ENCODE data around the gene NHLH1. TPM values are rescaled to one million over a fixed set of nuclear protein-coding genes. Genes with fewer than 3 reads are reported as not detected.

The NHLH1 gene
- total RNA-seq, 5 donors from 2014 or later (not counting 1 experiment from before 2014, with no cell fraction given) = 0.16 to 0.38 (median 0.38) TPM; not detected in 2

- no peaks in the 10 kb centered on the region for H3K27me3 ChIP-seq (replicated peaks in 1 of 2; ENCODE audit: control insufficient read depth in 2 of 2, extremely low read depth in 1 of 2, insufficient read depth in 2 of 2, low read length in 1 of 2)
- CTCF ChIA-PET = interaction anchor here in 1 of 2 donors (0.9 to 1.1 kb wide), 2 partner anchors 13 to 76 kb away, joined by 3 read pairs; no protein-coding TSS in a partner anchor
- no peak overlapping the region for H3K4me3 ChIP-seq (ENCODE audit: control insufficient read depth in 1 of 2, extremely low read depth in 1 of 2, low read length in 1 of 2)
- POLR2A ChIA-PET = no interaction called here
- Mint-ChIP-seq H3K27me3 (no peaks in the 10 kb centered on the region), H3K4me1 (peaks cover 0 to 6% (median 3%) of the 10 kb centered on the region in 3 donors), H3K4me3 (no peak overlapping the region), H3K27ac (no peak overlapping the region), H3K36me3 (no peaks in the 10 kb centered on the region), H3K9me3 (no peaks in the 10 kb centered on the region)
- DNase-seq = no peak
- WGBS (ENCODE audit: insufficient coverage) = 60% methylated on average over 2 of the region's 4 CpGs
- ATAC-seq (replicated peaks in 1 of 4) = no peak
- H3K9me3 ChIP-seq = no peaks in the 10 kb centered on the region
- no peaks in the 10 kb centered on the region for H3K36me3 ChIP-seq (ENCODE audit: control insufficient read depth in 2 of 2, extremely low read depth in 1 of 2, insufficient read depth in 1 of 2, low read length in 1 of 2)
- no peak overlapping the region for H3K27ac ChIP-seq (ENCODE audit: low read length)
- H3K4me1 ChIP-seq (ENCODE audit: control insufficient read depth in 1 of 2, extremely low read depth in 1 of 2, insufficient read depth in 2 of 2, low read length in 2 of 2) = no peaks in the 10 kb centered on the region
These were observed 637 bp downstream of the NHLH1 start for GRCh38 chr1:160367516-160367900.

DNA sequence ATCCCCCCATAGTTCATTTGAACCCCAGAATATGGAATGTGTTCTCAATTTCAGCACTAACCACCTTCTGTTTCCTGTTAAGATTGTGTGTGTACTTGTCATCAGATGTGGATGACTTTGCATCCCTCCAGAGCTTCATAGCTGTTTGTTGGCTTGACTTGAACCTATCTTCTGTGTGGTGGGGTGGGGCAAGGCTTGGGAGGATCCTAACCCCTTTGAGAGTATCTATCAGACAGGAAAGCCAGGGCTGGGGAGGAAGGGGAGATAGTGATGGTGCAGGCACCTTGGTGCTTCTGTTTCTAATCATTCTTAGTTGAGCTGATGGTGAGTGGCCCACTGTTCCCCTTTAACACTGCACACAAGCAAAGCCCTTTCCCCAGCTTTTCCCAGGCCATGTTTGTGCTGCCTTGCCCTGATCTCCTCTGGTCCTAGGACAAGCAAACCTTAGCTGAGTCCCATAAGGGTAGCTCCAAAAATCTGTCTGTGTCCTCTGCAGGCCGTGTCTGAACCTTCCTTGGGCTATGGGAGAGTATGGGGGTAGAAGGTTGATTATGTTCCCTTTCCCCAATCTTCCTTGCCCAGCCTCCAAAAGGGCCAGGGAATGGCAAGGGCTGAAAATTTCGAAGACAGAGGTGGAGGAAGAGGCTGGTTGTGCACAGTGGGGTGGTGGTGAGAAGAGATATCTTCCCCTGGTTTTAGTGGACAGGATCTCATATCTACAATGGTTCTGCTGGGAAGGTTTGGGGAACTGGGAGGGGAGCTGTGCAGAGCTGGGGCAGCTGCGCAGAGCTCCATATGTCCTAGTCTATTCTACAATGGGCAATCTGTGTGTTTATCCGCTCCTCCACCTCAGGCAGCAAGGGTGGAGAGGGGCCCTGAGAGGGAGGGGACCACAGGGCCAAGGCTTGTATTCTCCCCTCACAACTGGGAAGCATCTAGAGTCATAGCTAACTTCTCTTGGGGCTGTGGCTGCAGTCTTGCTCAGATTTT, 1.4 kb downstream of the NHLH1 start:
- no peak for ATAC-seq (replicated peaks in 1 of 4)
- no peaks in the 10 kb centered on the region for H3K9me3 Mint-ChIP-seq
- DNase-seq = no peak
- H3K27me3 Mint-ChIP-seq = no peaks in the 10 kb centered on the region
- no peaks in the 10 kb centered on the region for H3K36me3 Mint-ChIP-seq
- H3K27ac ChIP-seq (ENCODE audit: low read length) = no peak overlapping the region
- H3K9me3 ChIP-seq = no peaks in the 10 kb centered on the region
- 100% methylated on average over 1 of the region's 4 CpGs for WGBS (ENCODE audit: insufficient coverage)
- no peak overlapping the region for H3K27ac Mint-ChIP-seq
- peaks cover 0 to 6% (median 1%) of the 10 kb centered on the region in 3 donors for H3K4me1 Mint-ChIP-seq
- POLR2A ChIA-PET = no interaction called here
- no peak overlapping the region for H3K4me3 ChIP-seq (ENCODE audit: control insufficient read depth in 1 of 2, extremely low read depth in 1 of 2, low read length in 1 of 2)
- CTCF ChIA-PET = interaction anchor here in 1 of 2 donors (0.9 to 1.1 kb wide), 2 partner anchors 14 to 77 kb away, joined by 3 read pairs; no protein-coding TSS in a partner anchor
- H3K36me3 ChIP-seq (ENCODE audit: control insufficient read depth in 2 of 2, extremely low read depth in 1 of 2, insufficient read depth in 1 of 2, low read length in 1 of 2) = no peaks in the 10 kb centered on the region
- no peaks in the 10 kb centered on the region for H3K4me1 ChIP-seq (ENCODE audit: control insufficient read depth in 1 of 2, extremely low read depth in 1 of 2, insufficient read depth in 2 of 2, low read length in 2 of 2)
- no peak overlapping the region for H3K4me3 Mint-ChIP-seq
- H3K27me3 ChIP-seq (replicated peaks in 1 of 2; ENCODE audit: control insufficient read depth in 2 of 2, extremely low read depth in 1 of 2, insufficient read depth in 2 of 2, low read length in 1 of 2) = no peaks in the 10 kb centered on the region

DNA sequence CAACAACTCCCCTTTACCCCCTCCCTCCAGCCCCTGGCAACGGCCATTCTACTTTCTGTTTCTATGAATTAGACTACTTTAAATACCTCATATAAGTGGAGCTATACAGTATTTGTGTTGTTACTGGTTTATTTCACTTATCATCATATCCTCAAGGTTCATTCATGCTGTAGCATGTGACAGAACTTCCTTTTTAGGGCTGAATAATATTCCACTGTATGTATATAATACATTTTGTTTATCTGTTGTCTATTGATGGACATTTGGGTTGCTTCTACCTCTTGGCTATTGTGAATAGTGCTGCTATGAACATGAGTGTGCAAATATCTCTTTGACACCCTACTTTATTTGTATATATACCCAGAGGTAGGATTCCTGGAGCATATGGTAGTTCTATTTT, 2.2 kb downstream of the NHLH1 start:
- Mint-ChIP-seq H3K9me3 (no peaks in the 10 kb centered on the region), H3K4me3 (no peak overlapping the region), H3K36me3 (no peaks in the 10 kb centered on the region), H3K27me3 (no peaks in the 10 kb centered on the region), H3K27ac (no peak overlapping the region), H3K4me1 (no peaks in the 10 kb centered on the region)
- H3K27me3 ChIP-seq (replicated peaks in 1 of 2; ENCODE audit: control insufficient read depth in 2 of 2, extremely low read depth in 1 of 2, insufficient read depth in 2 of 2, low read length in 1 of 2) = no peaks in the 10 kb centered on the region
- POLR2A ChIA-PET = no interaction called here
- H3K27ac ChIP-seq (ENCODE audit: low read length) = no peak overlapping the region
- CTCF ChIA-PET = no interaction called here
- H3K4me3 ChIP-seq (ENCODE audit: control insufficient read depth in 1 of 2, extremely low read depth in 1 of 2, low read length in 1 of 2) = no peak overlapping the region
- no peak for DNase-seq
- no peaks in the 10 kb centered on the region for H3K4me1 ChIP-seq (ENCODE audit: control insufficient read depth in 1 of 2, extremely low read depth in 1 of 2, insufficient read depth in 2 of 2, low read length in 2 of 2)
- no peak for ATAC-seq (replicated peaks in 1 of 4)
- H3K36me3 ChIP-seq (ENCODE audit: control insufficient read depth in 2 of 2, extremely low read depth in 1 of 2, insufficient read depth in 1 of 2, low read length in 1 of 2) = no peaks in the 10 kb centered on the region
- no CpG with 5 or more reads among the region's 1 CpG for WGBS (ENCODE audit: insufficient coverage)
- no peaks in the 10 kb centered on the region for H3K9me3 ChIP-seq

DNA sequence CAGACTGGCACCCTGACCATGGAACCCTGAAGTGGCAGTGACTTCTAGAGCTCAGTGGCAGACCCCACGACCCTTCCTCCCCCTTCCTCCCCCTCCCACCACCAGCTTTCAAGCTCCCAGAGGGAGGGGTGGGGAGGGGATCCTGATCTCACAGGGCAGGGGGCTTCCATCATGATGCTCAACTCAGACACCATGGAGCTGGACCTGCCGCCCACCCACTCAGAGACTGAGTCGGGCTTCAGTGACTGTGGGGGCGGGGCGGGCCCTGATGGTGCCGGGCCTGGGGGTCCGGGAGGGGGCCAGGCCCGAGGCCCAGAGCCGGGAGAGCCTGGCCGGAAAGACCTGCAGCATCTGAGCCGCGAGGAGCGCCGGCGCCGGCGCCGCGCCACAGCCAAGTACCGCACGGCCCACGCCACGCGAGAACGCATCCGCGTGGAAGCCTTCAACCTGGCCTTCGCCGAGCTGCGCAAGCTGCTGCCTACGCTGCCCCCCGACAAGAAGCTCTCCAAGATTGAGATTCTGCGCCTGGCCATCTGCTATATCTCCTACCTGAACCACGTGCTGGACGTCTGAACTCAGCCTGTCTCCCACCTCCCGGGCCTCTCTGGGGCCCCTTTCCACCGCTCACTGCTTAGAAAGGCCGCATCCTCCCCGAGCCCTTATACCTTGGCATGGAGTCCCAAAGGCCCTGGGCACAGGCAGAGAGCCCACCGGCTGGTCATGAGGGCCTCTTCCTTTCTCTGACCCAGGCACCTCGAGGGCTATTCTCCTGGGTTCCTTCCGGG, 3.9 kb downstream of the NHLH1 start:
- no peak overlapping the region for H3K27ac Mint-ChIP-seq
- POLR2A ChIA-PET = interaction anchor here in 1 of 2 donors (0.6 kb wide), 1 partner anchor 54 kb away, joined by 4 read pairs; no protein-coding TSS in a partner anchor
- Histone ChIP-seq H3K36me3 (ENCODE audit: control insufficient read depth in 2 of 2, extremely low read depth in 1 of 2, insufficient read depth in 1 of 2, low read length in 1 of 2) (no peaks in the 10 kb centered on the region), H3K4me1 (ENCODE audit: control insufficient read depth in 1 of 2, extremely low read depth in 1 of 2, insufficient read depth in 2 of 2, low read length in 2 of 2) (peaks cover 0 to 4% of the 10 kb centered on the region in 2 experiments), H3K27ac (ENCODE audit: low read length) (no peak overlapping the region), H3K27me3 (replicated peaks in 1 of 2; ENCODE audit: control insufficient read depth in 2 of 2, extremely low read depth in 1 of 2, insufficient read depth in 2 of 2, low read length in 1 of 2) (peaks cover 0 to 7% of the 10 kb centered on the region in 2 experiments), H3K9me3 (no peaks in the 10 kb centered on the region), H3K4me3 (ENCODE audit: control insufficient read depth in 1 of 2, extremely low read depth in 1 of 2, low read length in 1 of 2) (no peak overlapping the region)
- no peak for ATAC-seq (replicated peaks in 1 of 4)
- 97% methylated on average over 33 of the region's 42 CpGs for WGBS (ENCODE audit: insufficient coverage)
- H3K9me3 Mint-ChIP-seq = no peaks in the 10 kb centered on the region
- CTCF ChIA-PET = interaction anchor here (0.5 to 0.6 kb wide), 5 partner anchors 24 to 921 kb away, joined by 3 to 4 read pairs (median 3); no protein-coding TSS in a partner anchor
- H3K4me3 Mint-ChIP-seq = no peak overlapping the region
- peaks cover 3 to 5% (median 4%) of the 10 kb centered on the region in 3 donors for H3K4me1 Mint-ChIP-seq
- DNase-seq = no peak
- H3K36me3 Mint-ChIP-seq = no peaks in the 10 kb centered on the region
- peaks cover 0 to 3% of the 10 kb centered on the region in 2 donors for H3K27me3 Mint-ChIP-seq

DNA sequence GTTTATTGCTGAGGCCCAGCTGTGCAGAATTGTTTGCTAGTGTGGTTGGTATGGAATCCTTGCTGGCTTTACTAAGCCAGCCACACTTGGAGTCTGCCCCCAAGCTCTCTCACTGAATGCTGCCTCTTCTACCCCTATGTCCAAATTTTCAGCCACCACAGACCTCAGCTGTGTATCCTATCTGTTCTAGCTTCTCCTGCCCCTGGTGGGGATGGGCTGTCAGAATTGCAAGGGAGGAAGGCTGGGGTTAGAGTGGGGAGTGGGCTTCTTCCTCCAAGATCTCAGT, 4.4 kb downstream of the NHLH1 start:
- H3K4me3 Mint-ChIP-seq = no peak overlapping the region
- ATAC-seq (replicated peaks in 1 of 4) (no peak), DNase-seq (no peak)
- Histone ChIP-seq H3K4me3 (ENCODE audit: control insufficient read depth in 1 of 2, extremely low read depth in 1 of 2, low read length in 1 of 2) (no peak overlapping the region), H3K4me1 (ENCODE audit: control insufficient read depth in 1 of 2, extremely low read depth in 1 of 2, insufficient read depth in 2 of 2, low read length in 2 of 2) (peaks cover 2 to 9% of the 10 kb centered on the region in 2 experiments), H3K27ac (ENCODE audit: low read length) (no peak overlapping the region), H3K36me3 (ENCODE audit: control insufficient read depth in 2 of 2, extremely low read depth in 1 of 2, insufficient read depth in 1 of 2, low read length in 1 of 2) (no peaks in the 10 kb centered on the region), H3K9me3 (no peaks in the 10 kb centered on the region), H3K27me3 (replicated peaks in 1 of 2; ENCODE audit: control insufficient read depth in 2 of 2, extremely low read depth in 1 of 2, insufficient read depth in 2 of 2, low read length in 1 of 2) (peaks cover 0 to 7% of the 10 kb centered on the region in 2 experiments)
- H3K4me1 Mint-ChIP-seq = peaks cover 9 to 10% (median 10%) of the 10 kb centered on the region in 3 donors
- H3K27me3 Mint-ChIP-seq = peaks cover 0 to 3% of the 10 kb centered on the region in 2 donors
- H3K36me3 Mint-ChIP-seq = no peaks in the 10 kb centered on the region
- ChIA-PET CTCF (interaction anchor here (0.5 to 0.6 kb wide), 2 partner anchors 262 to 920 kb away, joined by 3 to 4 read pairs; no protein-coding TSS in a partner anchor), POLR2A (no interaction called here)
- no peak overlapping the region for H3K27ac Mint-ChIP-seq
- no peaks in the 10 kb centered on the region for H3K9me3 Mint-ChIP-seq

- WGBS (ENCODE audit: insufficient coverage) = 79% methylated on average over 4 of the region's 4 CpGs
- Mint-ChIP-seq H3K27ac (no peak overlapping the region), H3K4me3 (no peak overlapping the region)
These were observed 4.9 kb downstream of the NHLH1 start for GRCh38 chr1:160371756-160372155.

More at GRCh38 chr1:160371756-160372155, 4.9 kb downstream of the NHLH1 start:
- peaks cover 13 to 14% (median 14%) of the 10 kb centered on the region in 3 donors for H3K4me1 Mint-ChIP-seq
- no peaks in the 10 kb centered on the region for H3K36me3 Mint-ChIP-seq
- no peak overlapping the region for H3K4me3 ChIP-seq (ENCODE audit: control insufficient read depth in 1 of 2, extremely low read depth in 1 of 2, low read length in 1 of 2)
- ChIA-PET CTCF (interaction anchor here (0.5 to 0.6 kb wide), 3 partner anchors 34 to 920 kb away, joined by 3 to 4 read pairs (median 4); no protein-coding TSS in a partner anchor), POLR2A (no interaction called here)
- H3K9me3 ChIP-seq = no peaks in the 10 kb centered on the region
- no peaks in the 10 kb centered on the region for H3K36me3 ChIP-seq (ENCODE audit: control insufficient read depth in 2 of 2, extremely low read depth in 1 of 2, insufficient read depth in 1 of 2, low read length in 1 of 2)
- H3K4me1 ChIP-seq (ENCODE audit: control insufficient read depth in 1 of 2, extremely low read depth in 1 of 2, insufficient read depth in 2 of 2, low read length in 2 of 2) = peaks cover 2 to 11% of the 10 kb centered on the region in 2 experiments
- peaks cover 0 to 3% of the 10 kb centered on the region in 2 donors for H3K27me3 Mint-ChIP-seq
- no peaks in the 10 kb centered on the region for H3K9me3 Mint-ChIP-seq
- DNase-seq = no peak
- no peak overlapping the region for H3K27ac ChIP-seq (ENCODE audit: low read length)
- ATAC-seq (replicated peaks in 1 of 4) = no peak
- H3K27me3 ChIP-seq (replicated peaks in 1 of 2; ENCODE audit: control insufficient read depth in 2 of 2, extremely low read depth in 1 of 2, insufficient read depth in 2 of 2, low read length in 1 of 2) = peaks cover 0 to 7% of the 10 kb centered on the region in 2 experiments
